H54 (cell line): Measurements from ENCODE around the gene UBASH3A.
"Not testable (repeated sequence)": the region's sequence is repeated elsewhere in the genome, so short reads cannot be mapped to it uniquely, and the experiment has no call there.

Experiments used
- DNase-seq: peaks from one replicate; pipeline ENCODE4 v3.0.0; 2011; ENCODE audit warnings: low spot score, mixed read lengths; ENCODE audit not compliant: insufficient read length
- FAIRE-seq: peaks from 3 replicates; lab custom pipeline; 2011; peaks lifted over from hg19 to GRCh38; lab: Jason Lieb, UNC
- POLR2A ChIP-seq: IDR thresholded peaks from 2 replicates; pipeline ENCODE4 v1.6.1; 2011; ENCODE audit warnings: low read depth, mild to moderate bottlenecking, low read length

Gene UBASH3A

GRCh38 chr21:42401154-42401553 lies 2.5 kb upstream of the UBASH3A start:
- no peak for DNase-seq
- FAIRE-seq, result no peak
- TF ChIP-seq POLR2A, result no peak

GRCh38 chr21:42401820-42402251 lies 1.9 kb upstream of the UBASH3A start:
- FAIRE-seq (no peak), DNase-seq (no peak)
- TF ChIP-seq POLR2A, result no peak

GRCh38 chr21:42404539-42404938 lies 837 bp downstream of the UBASH3A start:
- FAIRE-seq, result no peak
- no peak for DNase-seq
- TF ChIP-seq POLR2A, result no peak

GRCh38 chr21:42405064-42406013 lies 1.6 kb downstream of the UBASH3A start:
- TF ChIP-seq POLR2A, result no peak
- FAIRE-seq (no peak), DNase-seq (no peak)

GRCh38 chr21:42406201-42406621 lies 2.5 kb downstream of the UBASH3A start:
- DNase-seq, result no peak
- FAIRE-seq, result no peak
- TF ChIP-seq POLR2A, result no peak

- no peak for TF ChIP-seq POLR2A
- DNase-seq (no peak), FAIRE-seq (no peak)
These were observed 3.2 kb downstream of the UBASH3A start for GRCh38 chr21:42406866-42407265.

GRCh38 chr21:42407476-42407875 lies 3.8 kb downstream of the UBASH3A start:
- no peak for FAIRE-seq

GRCh38 chr21:42408718-42409117 lies 5.0 kb downstream of the UBASH3A start:
- FAIRE-seq, DNase-seq: not testable (repeated sequence)

More at GRCh38 chr21:42407476-42407875, 3.8 kb downstream of the UBASH3A start:
- no peak for DNase-seq
- TF ChIP-seq POLR2A, result no peak

GRCh38 chr21:42409366-42409765 lies 5.7 kb downstream of the UBASH3A start:
- DNase-seq, result no peak
- no peak for FAIRE-seq
- no peak for TF ChIP-seq POLR2A

GRCh38 chr21:42411197-42411869 lies 7.6 kb downstream of the UBASH3A start:
- FAIRE-seq, result no peak
- DNase-seq, result no peak
- no peak for TF ChIP-seq POLR2A

GRCh38 chr21:42411891-42412635 lies 8.4 kb downstream of the UBASH3A start:
- no peak for DNase-seq
- no peak for FAIRE-seq
- TF ChIP-seq POLR2A, result no peak

- no peak for FAIRE-seq
- no peak for TF ChIP-seq POLR2A
- DNase-seq, result no peak
These were observed 8.9 kb downstream of the UBASH3A start for GRCh38 chr21:42412636-42412933.

- no peak for FAIRE-seq
- no peak for TF ChIP-seq POLR2A
These were observed 9.4 kb downstream of the UBASH3A start for GRCh38 chr21:42413093-42413492.

GRCh38 chr21:42413500-42413899 lies 9.8 kb downstream of the UBASH3A start:
- TF ChIP-seq POLR2A, result no peak
- FAIRE-seq, result no peak
- DNase-seq, result no peak

More at GRCh38 chr21:42413093-42413492, 9.4 kb downstream of the UBASH3A start:
- DNase-seq, result no peak
